DMS153 (cell line): ENCODE measurements around the gene TM2D3.
"Not testable (repeated sequence)": the region's sequence is repeated elsewhere in the genome, so short reads cannot be mapped to it uniquely, and the experiment has no call there.

Experiments
- DNase-seq: peaks from one replicate; lab custom pipeline; 2025; lab: John Stamatoyannopoulos, UW

The TM2D3 gene

DNA sequence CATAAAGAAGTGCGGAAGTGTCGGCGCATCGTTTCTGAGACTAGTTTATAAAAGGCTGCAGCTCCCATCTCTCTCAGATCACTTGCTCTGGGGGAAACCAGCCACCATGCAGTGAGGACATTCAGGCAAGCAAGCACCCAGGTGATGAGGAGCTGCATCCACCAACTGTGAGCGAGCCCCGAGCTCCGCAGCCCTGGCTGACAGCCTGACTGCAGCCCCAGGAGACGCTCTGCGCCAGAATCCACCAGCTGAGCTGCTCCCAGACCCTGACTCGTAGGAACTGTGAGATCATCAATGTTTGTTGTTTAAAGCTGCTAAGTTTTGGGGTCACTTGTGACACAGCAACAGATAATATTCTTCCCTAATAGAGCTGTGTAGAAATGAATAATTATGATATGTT, 5.0 kb upstream of the TM2D3 start:
- no peak for DNase-seq

DNA sequence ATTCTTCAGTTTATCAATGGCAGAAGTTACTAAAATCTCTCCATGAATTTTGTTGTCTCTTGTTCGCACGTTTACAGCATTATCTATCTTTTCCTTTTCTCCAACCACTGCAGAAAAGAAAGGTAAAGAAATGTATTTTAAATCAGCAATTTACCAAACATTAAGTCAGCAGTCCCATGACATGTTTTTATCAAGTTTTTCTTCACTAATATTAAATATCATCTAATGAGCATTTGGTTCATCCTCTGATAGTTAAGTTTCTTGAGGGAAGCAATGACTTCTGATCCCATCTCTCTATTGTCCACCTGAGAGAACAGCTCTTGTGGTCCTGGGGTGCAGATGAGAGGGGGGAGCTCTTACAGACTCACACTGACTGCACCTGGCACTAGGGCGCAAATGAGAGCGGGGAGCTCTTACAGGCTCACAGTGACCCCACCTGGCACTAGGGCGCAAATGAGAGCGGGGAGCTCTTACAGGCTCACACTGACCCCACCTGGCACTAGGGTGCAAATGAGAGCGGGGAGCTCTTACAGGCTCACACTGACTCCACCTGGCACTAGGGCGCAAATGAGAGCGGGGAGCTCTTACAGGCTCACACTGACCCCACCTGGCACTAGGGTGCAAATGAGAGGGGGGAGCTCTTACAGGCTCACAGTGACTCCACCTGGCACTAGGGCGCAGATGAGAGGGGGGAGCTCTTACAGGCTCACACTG, 2.6 kb upstream of the TM2D3 start:
- not testable (repeated sequence) for DNase-seq

DNA sequence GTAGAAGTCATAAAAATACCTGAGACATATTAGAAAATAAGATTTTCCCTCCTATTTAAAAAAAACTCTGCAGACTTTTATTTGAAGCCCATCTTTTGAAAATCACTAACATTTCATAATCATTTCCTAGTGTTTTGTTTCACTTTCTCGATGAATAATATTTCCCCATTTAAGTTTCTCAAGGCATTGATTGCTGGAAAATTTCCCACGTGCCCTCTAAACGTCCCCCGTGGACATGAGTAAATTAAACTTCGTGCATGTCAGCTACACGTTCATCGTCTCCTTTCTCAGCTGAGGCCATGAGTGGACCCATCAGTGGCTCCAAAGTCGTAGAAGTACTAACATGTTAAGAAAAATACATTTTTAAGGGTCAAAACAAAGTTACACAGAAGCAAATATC, 2.0 kb upstream of the TM2D3 start:
- no peak for DNase-seq

DNA sequence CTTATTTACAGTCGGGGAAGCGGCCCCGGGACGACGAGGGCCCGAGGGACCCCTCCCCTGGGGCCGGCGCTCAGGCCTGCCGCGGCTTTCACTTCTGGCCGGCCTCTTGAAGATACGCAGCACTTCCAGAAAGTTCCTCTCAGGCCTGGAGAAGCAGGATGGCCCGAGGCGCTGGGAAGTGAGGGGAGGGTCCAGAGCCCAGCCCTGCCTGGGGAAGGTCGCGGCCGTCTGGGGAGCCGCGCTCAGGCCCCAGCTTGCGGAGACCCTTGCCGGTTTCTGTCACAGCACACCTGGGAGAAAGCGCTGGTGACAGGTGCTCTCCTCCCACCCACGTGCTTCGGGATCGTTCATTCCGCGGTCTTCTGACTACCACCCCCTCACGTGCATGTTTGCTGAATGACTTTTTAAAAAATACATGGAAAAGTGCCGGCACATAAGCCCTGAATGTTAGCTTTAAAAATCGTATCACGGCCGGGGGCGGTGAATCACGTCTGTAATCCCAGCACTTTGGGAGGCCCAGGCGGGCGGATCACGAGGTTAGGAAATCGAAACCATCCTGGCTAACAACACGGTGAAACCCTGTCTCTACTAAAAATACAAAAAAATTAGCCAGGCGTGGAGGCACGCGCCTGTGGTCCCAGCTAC, 727 bp upstream of the TM2D3 start:
- no peak for DNase-seq

DNA sequence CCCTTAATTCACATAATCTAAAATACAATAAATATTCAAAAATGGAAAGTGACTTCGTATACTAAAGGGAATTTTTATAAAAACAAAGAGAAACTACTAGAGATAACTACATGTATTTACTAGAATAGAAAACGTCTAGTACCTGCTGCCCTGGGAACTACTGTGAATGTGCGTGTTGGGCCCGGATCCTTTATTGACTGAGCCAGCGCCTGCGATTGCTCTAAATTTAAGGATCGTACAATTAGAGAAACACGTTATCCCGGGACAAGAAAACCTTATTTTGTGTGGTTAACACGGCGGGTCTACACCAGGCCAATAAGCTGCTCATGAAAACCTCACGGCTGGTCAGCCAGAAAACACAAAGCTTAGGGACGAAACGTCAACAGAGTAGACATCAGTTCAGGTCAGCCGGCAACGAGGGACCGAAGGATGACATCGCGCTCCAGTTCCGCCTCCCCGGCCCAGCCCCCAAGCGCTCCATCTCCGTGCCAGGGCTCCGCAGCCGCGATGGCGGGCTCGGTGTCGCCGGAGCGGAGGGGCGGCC, 555 bp downstream of the TM2D3 start:
- no peak for DNase-seq

DNA sequence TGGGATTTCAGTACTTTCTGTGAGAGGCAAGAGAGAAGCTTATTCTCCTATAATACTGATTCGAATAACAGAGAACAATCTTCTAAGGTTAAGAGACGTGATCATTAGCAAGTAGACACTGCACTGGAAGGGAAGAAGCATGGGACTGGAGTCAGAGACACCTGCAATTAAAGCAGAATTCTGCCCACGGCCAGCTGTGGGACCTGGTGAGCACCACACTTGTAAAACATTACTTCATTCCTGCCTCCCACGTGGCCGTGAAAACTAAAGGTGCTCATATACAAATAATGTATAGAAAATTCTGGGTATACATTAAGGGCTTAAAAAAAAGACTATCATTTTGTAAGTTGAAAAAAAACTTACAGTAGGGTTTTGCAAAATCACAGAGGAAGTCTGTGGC, 2.0 kb downstream of the TM2D3 start:
- no peak for DNase-seq

DNA sequence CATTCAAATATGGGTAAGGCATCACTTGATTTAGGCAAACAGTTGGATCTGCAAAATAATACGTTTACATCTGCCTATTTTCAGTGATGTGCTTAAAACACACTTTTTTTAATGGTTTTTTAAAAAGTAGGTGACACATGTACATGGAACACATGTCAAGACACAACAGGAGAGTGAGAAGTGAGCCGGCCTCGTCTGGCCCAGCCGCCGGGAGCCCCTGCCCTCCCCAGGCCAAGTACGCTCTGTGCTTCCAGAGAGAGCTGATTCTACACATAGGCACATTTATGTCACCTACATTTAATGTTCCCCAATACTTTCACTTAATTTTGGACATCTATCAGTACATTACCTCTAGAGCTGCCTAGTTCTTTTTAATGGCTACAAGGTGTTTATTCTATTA, 3.8 kb downstream of the TM2D3 start:
- no peak for DNase-seq

DNA sequence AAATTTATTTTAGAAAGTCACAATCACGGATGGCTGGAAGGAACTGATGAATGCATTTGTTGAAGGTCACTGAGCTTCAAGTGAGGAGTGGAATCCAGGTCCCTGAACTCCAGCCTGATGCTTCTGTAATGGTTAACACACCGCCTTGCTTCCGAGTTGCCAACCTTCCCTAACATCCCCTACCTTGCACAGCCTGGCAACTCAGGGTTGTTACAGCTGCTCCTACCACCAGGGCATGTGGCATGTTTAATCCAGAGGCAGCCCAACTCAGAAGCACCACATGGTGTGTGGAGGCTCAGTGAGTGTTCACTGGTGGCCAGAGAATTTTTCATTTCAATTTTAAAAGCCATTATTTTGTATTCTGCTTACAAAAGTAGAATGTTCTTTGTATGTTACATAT, 4.9 kb downstream of the TM2D3 start:
- no peak for DNase-seq

DNA sequence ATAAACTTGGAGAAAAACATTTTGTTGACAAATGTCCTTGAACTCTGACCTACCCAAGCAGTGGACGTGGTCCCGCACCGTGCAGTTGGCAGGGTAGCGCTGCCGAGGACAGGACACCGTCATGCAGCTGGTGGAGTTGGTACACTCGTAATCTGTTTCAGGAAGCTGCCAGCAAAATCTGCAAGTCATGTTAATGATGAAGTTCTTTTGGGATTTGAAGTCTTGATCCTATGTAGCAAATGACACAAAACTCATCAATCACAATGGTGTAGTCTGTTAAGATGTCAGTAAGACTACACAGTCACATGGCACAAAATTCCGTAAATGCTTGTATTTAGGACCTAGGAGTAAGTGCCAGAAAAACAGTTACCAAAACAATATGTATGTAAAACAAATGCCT, 5.5 kb downstream of the TM2D3 start:
- no peak for DNase-seq

DNA sequence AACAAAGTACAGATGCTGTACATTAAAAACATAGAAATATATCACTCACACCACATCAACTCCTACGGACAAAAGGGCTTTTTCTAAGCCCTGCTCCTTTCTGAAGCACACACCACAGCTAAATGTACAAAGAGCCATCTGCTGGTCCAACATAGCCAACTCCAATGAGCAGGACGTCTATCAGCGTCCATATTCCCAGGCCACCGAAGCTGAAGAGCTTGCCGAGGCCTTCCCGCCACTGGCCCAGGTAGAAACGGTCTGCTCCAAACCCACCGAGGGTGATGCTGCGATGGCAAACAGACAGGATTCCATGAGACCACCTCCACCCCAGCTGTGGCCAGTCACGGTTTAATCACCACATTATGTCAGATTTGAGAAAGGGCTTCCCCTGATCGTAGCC, 9.8 kb downstream of the TM2D3 start:
- DNase-seq, result no peak

DNA sequence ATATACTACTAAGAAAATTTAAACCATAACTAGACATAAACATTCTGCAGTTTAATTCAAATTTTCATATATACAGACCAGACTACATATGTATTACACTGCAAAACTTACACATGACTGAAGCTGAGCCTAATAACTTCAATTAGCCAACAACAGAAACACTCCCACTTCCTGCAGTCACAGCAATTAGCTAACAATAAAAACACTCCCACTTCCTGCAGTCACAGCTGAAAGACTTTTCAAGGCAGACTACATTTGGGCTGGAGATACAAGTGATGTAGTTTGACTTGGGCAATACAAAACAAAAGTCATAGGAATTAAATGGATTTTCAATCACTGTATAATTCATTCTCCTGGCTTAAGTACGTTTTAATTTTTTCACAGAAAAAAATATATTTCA, 10.3 kb downstream of the TM2D3 start:
- DNase-seq, result peak; percentile 16

DNA sequence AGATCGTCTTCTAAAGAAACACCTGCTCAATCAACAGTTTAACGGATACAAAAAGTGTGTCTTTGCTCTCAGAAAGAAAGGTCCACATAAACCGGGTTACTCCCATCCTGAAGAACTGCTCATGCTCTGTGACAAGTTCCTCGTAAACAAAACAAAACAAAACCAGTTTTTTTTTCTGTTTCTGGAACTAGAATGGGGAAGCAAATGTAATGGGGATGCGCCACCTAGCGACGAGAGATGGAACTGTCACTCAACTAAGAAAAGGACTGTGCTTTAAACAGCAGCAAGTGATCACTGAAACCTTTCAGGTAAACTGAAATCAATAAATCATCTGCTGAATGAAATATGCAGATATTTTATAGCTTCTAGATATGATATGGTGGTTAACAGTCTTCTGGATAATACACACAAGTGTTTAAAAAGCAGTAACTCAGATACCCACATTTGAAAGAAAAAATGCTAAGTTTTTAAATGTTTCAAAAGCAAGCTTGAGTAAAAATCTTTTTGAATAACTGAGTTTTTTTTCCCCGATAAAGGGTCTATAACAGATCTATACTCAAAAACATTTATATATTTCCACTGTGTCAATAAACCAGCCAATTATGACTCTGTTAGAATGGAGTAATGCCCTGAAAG, 10.9 kb downstream of the TM2D3 start:
- DNase-seq, result peak; percentile 4

DNA sequence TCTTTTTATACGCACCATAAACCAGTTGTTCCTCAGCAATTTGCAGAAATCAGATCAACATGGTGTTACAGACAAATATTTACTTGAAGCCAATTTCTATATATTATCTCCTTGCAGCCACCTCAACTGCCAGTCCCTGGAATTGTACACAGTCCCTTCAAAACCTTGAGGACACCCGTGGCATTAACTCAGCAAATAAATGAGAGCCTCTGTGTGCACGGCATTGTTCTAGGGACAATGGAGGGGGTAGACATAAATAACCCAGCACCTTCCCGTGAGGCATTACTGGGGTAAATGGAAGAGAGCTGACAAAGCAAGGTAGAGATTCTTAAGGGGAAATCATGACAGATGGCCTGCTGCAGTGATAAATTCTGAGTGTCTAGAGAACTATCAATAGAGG, 12.5 kb downstream of the TM2D3 start:
- DNase-seq, result no peak

DNA sequence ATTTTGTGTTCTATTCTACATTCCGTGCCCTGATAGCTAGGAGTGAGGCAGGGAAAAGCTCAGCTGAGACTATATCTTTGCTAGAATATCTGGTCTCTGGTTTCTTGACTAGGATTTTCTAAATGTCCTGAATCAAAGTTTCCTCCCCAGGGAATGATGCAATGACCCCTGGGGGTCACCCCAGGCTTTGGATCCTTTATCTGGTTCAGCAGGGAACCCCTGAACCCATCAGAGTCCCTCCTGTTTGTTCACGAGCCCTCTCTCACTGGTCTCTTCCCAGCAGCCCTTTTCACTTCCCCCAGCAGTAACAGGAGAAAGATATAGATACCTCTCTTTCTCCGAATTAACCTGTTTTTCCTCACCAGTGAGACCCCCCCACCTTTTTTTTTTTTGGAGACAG, 14.3 kb downstream of the TM2D3 start:
- DNase-seq, result no peak

DNA sequence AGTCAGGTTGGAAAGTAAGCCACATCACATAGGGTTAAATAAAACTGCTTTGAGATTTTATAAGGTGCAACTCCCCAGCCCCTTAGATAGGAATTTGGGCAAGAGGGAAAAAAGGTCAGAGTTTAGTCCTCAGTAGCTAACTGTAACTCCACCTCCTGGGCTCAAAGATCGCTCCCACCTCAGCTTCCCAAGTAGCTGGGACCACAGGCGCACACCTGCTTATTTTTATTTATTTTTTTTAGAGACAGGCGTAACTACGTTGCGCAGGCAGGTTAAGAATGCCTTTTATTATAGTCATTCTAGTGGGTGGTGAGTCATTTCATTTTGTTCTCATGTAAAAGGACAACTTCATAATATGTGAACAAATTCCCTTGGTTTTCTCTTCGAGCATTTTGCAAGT, 14.7 kb downstream of the TM2D3 start:
- DNase-seq, result no peak

DNA sequence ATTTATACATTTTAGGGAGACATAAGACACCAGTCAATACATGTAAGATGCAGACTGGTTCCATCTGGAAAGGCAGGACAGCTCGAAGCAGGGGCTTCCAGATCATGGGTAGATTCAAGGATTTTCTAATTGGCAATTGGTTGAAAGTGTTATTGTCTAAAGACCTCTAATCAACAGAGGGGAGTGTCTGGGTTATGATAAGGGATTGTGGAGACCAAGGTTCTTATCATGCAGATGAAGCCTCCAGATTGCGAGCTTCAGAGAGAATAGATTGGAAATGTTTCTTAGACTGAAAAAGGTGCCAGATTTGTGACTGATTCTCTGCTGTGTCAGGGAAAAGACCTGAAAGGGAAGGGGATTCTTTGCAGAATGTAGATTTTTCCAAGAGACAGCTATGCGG, 15.1 kb downstream of the TM2D3 start:
- no peak for DNase-seq

DNA sequence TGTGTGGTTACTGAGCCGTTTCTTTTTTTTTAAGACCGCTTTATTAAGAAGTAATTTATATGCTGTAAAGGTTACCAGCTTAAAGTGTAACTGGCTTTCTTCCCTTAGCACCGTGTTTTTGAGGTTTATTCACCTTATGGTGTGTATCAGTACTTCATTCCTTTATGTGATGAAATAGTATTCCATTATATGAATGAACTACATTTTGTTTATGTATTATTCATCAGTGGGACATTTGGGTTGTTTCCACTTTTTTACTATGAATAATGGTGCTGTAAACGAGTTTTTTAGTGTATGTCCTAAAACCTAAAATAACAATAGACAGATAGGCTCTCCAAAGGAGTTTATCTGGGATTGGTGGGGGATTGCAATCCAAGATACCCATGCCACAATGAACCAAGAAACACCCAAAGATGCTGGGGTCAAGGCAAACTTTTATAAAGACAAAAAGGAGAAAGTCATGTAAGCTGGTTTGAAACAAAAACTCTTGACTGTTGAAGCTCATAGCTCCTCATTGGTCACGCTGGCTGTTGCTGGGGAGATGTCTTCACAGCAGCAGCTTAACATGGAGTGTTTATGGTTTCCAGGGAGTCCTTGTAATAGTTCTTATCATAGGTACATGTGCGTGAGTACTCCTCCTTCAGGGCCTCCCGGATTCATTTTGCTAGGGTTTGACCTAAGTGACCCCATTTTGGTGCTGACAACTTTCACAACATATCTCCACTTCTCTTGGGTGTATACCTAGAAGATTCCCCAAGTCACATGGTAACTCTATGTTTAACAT, 16.0 kb downstream of the TM2D3 start:
- DNase-seq, result no peak

DNA sequence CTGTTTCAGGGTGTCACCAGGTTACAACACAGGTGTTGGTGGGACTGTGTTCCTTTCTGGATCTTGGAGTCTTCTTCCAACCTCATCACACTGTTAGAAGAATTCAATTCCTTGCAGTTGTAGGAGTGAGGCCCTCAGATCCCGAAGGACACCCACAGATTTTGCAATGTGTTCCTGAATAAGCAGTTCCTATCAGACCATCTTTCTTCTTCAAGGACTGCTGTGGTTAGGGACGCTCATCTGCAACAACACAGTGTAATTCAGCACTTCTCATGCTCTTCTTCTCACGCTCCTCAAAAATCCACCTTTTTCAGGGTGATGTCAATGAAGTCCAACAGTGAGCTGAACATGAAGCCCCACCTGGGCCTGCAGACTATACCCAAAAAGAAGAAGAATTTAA, 18.8 kb downstream of the TM2D3 start:
- DNase-seq, result no peak

DNA sequence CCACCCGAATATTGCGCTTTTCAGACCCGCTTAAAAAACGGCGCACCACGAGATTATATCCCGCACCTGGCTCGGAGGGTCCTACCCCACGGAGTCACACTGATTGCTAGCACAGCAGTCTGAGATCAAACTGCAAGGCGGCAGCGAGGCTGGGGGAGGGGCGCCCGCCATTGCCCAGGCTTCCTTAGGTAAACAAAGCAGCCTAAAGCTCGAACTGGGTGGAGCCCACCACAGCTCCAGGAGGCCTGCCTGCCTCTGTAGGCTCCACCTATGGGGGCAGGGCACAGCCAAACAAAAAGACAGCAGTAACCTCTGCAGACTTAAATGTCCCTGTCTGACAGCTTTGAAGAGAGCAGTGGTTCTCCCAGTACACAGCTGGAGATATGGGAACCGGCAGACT, 25.5 kb downstream of the TM2D3 start:
- not testable (repeated sequence) for DNase-seq

DNA sequence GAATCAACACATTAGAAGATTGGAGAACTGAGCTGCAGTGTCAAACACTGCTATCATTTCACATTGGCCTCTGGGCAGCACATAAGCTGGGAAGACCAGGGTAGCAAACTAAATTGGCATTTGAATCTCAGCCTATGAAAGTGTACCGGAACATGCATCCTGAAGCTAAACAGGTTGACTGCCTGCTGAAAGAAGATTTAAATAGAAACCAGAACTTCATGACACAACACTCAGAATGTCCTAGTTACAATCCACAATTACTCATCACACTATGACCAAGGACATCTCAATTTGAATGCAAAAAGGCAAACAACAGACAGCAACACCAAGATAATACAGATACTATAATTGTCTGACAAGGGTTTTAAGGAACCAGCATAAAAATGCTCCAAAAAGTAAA, 26.2 kb downstream of the TM2D3 start:
- DNase-seq, result no peak

DNA sequence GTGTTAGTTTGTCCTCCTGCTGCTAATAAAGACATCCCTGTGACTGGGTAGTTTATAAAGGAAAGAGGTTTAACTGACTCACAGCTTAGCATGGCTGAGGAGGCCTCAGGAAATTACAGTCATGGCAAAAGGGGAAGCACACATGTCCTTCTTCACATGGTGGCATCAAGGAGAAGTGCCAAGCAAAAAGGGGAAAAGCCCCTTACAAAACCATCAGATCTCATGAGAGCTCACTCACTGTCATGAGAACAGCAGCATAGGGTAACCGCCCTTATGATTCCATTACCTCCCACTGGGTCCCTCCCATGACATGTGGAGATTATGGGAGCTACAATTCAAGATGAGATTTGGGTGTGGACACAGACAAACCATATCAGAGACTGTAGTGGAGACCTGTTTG, 27.0 kb downstream of the TM2D3 start:
- DNase-seq, result no peak
